OCI-LY7 (cell line): Measurements from ENCODE around the gene SLC50A1.

ENCODE experiments used
- EZH2phosphoT487 ChIP-seq: fragments of 200-600 bp; sonication (generic); IDR thresholded peaks from 2 replicates; pipeline ENCODE4 v1.6.1; 2018; ENCODE audit warnings: low read depth, borderline replicate concordance, mild to moderate bottlenecking, mixed run types, antibody characterized with exemption, low read length, moderate library complexity, mixed read lengths
- TF ChIP-seq, protein P1 (sequence below): fragments of 200-600 bp; sonication (generic); conservative IDR thresholded peaks from 2 replicates; pipeline ENCODE4 v1.5.1; 2014; ENCODE audit warnings: mild to moderate bottlenecking, antibody characterized with exemption, low read length, moderate library complexity, mixed read lengths

DNA sequence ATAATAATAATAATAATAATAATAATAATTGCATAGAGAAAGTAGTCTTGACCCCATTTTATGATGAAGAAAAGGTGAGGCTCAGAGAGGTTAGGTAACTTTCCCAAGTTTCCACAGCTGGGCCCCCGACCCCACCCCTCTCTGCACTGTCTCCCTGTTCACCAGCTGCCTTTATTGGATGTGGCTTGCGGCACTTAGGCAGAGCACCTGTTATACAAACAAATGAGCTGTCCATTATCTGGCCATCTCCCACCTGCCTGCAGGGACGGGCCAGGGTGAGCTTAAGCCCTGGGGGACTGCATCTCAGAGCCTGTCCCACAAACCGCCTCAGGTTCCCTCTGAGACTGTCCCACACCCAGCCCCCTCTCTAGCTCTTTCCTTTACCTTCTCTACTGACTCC is 18.0 kb upstream of the SLC50A1 start:
- TF ChIP-seq, protein P1, sequence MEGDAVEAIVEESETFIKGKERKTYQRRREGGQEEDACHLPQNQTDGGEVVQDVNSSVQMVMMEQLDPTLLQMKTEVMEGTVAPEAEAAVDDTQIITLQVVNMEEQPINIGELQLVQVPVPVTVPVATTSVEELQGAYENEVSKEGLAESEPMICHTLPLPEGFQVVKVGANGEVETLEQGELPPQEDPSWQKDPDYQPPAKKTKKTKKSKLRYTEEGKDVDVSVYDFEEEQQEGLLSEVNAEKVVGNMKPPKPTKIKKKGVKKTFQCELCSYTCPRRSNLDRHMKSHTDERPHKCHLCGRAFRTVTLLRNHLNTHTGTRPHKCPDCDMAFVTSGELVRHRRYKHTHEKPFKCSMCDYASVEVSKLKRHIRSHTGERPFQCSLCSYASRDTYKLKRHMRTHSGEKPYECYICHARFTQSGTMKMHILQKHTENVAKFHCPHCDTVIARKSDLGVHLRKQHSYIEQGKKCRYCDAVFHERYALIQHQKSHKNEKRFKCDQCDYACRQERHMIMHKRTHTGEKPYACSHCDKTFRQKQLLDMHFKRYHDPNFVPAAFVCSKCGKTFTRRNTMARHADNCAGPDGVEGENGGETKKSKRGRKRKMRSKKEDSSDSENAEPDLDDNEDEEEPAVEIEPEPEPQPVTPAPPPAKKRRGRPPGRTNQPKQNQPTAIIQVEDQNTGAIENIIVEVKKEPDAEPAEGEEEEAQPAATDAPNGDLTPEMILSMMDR, result no peak
- TF ChIP-seq EZH2phosphoT487, result no peak
